ENCODE measurements around the gene LIME1. TPM values are rescaled to one million over a fixed set of nuclear protein-coding genes. Genes with fewer than 3 reads are reported as not detected.

The LIME1 gene
- polyA plus RNA-seq, 3 donors, result 0.39 to 8.8 (median 0.62) TPM

GRCh38 chr20:63765902-63766301 is 29.4 kb downstream of the LIME1 start:
- TF ChIP-seq CTCF (IDR thresholded peaks at IDR 0.05), result no peak
- Histone ChIP-seq H3K9ac (ENCODE audit: insufficient read depth, low read length, poor library complexity, severe bottlenecking) (no peak overlapping the region), H3K27me3 (ENCODE audit: control insufficient read depth in 2 of 2, insufficient read depth in 2 of 2, low read length in 2 of 2) (no peaks in the 10 kb centered on the region), H3K9me3 (replicated peaks in 1 of 2; ENCODE audit: control insufficient read depth in 1 of 2, insufficient read depth in 1 of 2, low read length in 2 of 2) (no peaks in the 10 kb centered on the region), H3K4me1 (ENCODE audit: control insufficient read depth in 1 of 2, insufficient read depth in 2 of 2, low read length in 2 of 2) (no peaks in the 10 kb centered on the region), H3K36me3 (replicated peaks in 1 of 2; ENCODE audit: control insufficient read depth in 1 of 2, insufficient read depth in 2 of 2, low read length in 2 of 2) (no peaks in the 10 kb centered on the region), H4K20me1 (ENCODE audit: insufficient read depth, low read length) (no peaks in the 10 kb centered on the region), H3K4me2 (replicated peaks; ENCODE audit: extremely low read depth, low read length, poor library complexity, severe bottlenecking) (no peak overlapping the region), H3K4me3 (replicated peaks in 1 of 3; ENCODE audit: low read depth in 2 of 3, low read length in 3 of 3) (no peak overlapping the region), H3K79me2 (ENCODE audit: insufficient read depth, low read length) (no peaks in the 10 kb centered on the region), H3K27ac (ENCODE audit: low read depth in 1 of 2, low read length in 2 of 2) (no peak overlapping the region), H2AFZ (ENCODE audit: insufficient read depth, low read depth, low read length, poor library complexity, severe bottlenecking) (no peak overlapping the region)
- no peak for DNase-seq
- H3K36me3 Mint-ChIP-seq, result no peaks in the 10 kb centered on the region
- no peak overlapping the region for H3K27ac Mint-ChIP-seq
- peaks cover 0 to 4% (median 0%) of the 10 kb centered on the region in 7 donors for H3K9me3 Mint-ChIP-seq
- H3K4me1 Mint-ChIP-seq, result no peaks in the 10 kb centered on the region
- no CpG with 5 or more reads among the region's 7 CpGs for WGBS (ENCODE audit: insufficient coverage)
- no peak overlapping the region for H3K4me3 Mint-ChIP-seq
- H3K27me3 Mint-ChIP-seq (ENCODE audit: low read depth in 3 of 3), result peaks cover 0 to 12% (median 6%) of the 10 kb centered on the region in 3 donors
- intact Hi-C loops (cut with micrococcal nuclease), result no loop called here

- Histone ChIP-seq H3K79me2 (ENCODE audit: insufficient read depth, low read length) (no peaks in the 10 kb centered on the region), H3K9me3 (replicated peaks in 1 of 2; ENCODE audit: control insufficient read depth in 1 of 2, insufficient read depth in 1 of 2, low read length in 2 of 2) (no peaks in the 10 kb centered on the region), H3K27me3 (ENCODE audit: control insufficient read depth in 2 of 2, insufficient read depth in 2 of 2, low read length in 2 of 2) (no peaks in the 10 kb centered on the region), H2AFZ (ENCODE audit: insufficient read depth, low read depth, low read length, poor library complexity, severe bottlenecking) (no peak overlapping the region), H3K4me3 (replicated peaks in 1 of 3; ENCODE audit: low read depth in 2 of 3, low read length in 3 of 3) (no peak overlapping the region), H4K20me1 (ENCODE audit: insufficient read depth, low read length) (no peaks in the 10 kb centered on the region), H3K9ac (ENCODE audit: insufficient read depth, low read length, poor library complexity, severe bottlenecking) (no peak overlapping the region), H3K4me1 (ENCODE audit: control insufficient read depth in 1 of 2, insufficient read depth in 2 of 2, low read length in 2 of 2) (no peaks in the 10 kb centered on the region), H3K27ac (ENCODE audit: low read depth in 1 of 2, low read length in 2 of 2) (no peak overlapping the region), H3K36me3 (replicated peaks in 1 of 2; ENCODE audit: control insufficient read depth in 1 of 2, insufficient read depth in 2 of 2, low read length in 2 of 2) (no peaks in the 10 kb centered on the region), H3K4me2 (replicated peaks; ENCODE audit: extremely low read depth, low read length, poor library complexity, severe bottlenecking) (no peak overlapping the region)
- Mint-ChIP-seq H3K4me3 (no peak overlapping the region), H3K27ac (no peak overlapping the region), H3K4me1 (no peaks in the 10 kb centered on the region), H3K36me3 (no peaks in the 10 kb centered on the region), H3K9me3 (peaks cover 0 to 4% (median 0%) of the 10 kb centered on the region in 7 donors), H3K27me3 (ENCODE audit: low read depth in 3 of 3) (peaks cover 0 to 12% (median 6%) of the 10 kb centered on the region in 3 donors)
- 96% methylated on average over 35 of the region's 38 CpGs for WGBS (ENCODE audit: insufficient coverage)
- intact Hi-C loops (cut with micrococcal nuclease), result no loop called here
- no peak for TF ChIP-seq CTCF (IDR thresholded peaks at IDR 0.05)
- DNase-seq, result no peak
Observed at GRCh38 chr20:63766695-63767426, 30.4 kb downstream of the LIME1 start.
